ENCODE data around the gene PKNOX2. TPM values are rescaled to one million over a fixed set of nuclear protein-coding genes. Genes with fewer than 3 reads are reported as not detected.

The PKNOX2 gene
- total RNA-seq, 1 donor: 0.86 TPM

GRCh38 chr11:125350206-125351032 lies 185.9 kb downstream of the PKNOX2 start:
- no peak for TF ChIP-seq CTCF (IDR thresholded peaks at IDR 0.05; ENCODE audit: insufficient read depth, low read depth, low read length)
- no peak overlapping the region for H3K4me3 ChIP-seq (ENCODE audit: low read depth, low read length)
- DNase-seq (ENCODE audit: low read depth): no peak

GRCh38 chr11:125351033-125351867 lies 186.7 kb downstream of the PKNOX2 start:
- H3K4me3 ChIP-seq (ENCODE audit: low read depth, low read length): no peak overlapping the region
- no peak for TF ChIP-seq CTCF (IDR thresholded peaks at IDR 0.05; ENCODE audit: insufficient read depth, low read depth, low read length)
- no peak for DNase-seq (ENCODE audit: low read depth)

- no peak overlapping the region for H3K4me3 ChIP-seq (ENCODE audit: low read depth, low read length)
- DNase-seq (ENCODE audit: low read depth): no peak
- TF ChIP-seq CTCF (IDR thresholded peaks at IDR 0.05; ENCODE audit: insufficient read depth, low read depth, low read length): no peak
Observed at GRCh38 chr11:125351868-125352250, 187.3 kb downstream of the PKNOX2 start.

DNA sequence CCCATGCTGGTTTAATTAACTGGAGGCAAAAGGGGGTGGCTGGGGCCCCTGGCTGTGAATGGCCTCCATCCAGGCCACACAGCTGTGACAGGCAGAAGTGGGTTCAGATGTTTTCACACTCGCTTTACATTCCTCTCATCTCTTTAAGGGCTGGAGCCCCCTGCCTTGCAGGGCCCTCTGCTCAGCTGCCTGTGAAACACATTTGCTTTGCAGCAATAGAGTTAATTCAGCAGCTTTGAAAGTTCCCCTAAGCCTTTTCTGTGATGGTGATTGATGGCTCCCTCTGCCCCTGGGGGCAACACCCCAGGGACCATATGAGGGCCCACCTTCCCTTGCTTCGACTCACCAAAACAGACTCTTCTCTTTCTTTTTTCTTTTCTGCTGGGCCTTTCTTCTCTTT lies 192.2 kb downstream of the PKNOX2 start:
- no peak for DNase-seq (ENCODE audit: low read depth)
- TF ChIP-seq CTCF (IDR thresholded peaks at IDR 0.05; ENCODE audit: insufficient read depth, low read depth, low read length): no peak
- no peak overlapping the region for H3K4me3 ChIP-seq (ENCODE audit: low read depth, low read length)

DNA sequence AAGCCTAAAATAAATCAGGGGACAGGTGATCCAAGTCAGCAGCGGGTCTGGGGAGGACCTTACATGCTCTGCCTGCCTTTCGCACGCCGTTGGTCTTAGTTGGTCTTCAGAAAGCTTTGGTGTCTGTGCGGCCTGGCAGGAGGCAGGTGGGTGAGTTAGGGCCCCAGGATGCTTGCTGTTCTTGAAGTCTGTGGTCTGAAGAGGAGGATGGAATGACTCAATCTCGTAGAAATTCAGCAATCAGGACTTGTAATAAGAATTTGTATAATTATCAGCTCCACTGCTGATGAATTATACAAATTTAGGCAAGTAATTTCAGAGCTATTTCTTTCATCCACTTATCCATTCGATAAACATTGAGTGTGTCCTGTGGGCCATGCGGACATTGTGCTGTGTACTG lies 193.0 kb downstream of the PKNOX2 start:
- H3K4me3 ChIP-seq (ENCODE audit: low read depth, low read length): no peak overlapping the region
- DNase-seq (ENCODE audit: low read depth): no peak
- no peak for TF ChIP-seq CTCF (IDR thresholded peaks at IDR 0.05; ENCODE audit: insufficient read depth, low read depth, low read length)

DNA sequence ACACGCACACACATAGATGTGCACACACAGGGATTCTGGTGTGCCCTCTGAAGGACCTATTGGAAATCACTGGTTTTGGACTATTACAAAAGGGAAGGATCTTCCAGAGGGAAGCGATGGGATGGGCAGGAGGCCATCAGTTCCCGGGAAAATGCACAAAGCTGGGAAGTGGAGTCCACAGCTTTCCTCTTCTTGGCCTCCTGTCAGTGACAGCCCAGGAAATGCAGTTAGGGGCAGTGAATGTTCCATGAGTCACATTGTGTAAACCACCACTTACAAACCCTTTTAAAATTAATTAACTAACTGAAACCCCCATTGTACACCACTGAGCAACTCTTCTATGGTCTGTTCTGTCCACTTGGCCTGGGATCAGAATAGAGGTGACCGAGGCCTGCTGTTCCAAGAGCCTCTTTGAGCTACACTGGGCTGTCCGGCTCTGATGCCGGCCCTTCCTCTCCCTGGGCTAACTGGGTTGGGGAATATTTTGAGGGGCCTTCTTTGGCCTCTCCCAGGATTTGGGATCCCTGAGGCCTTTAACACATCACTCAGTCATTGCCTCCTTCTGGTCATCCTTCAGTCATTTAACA lies 193.8 kb downstream of the PKNOX2 start:
- no peak for DNase-seq (ENCODE audit: low read depth)
- H3K4me3 ChIP-seq (ENCODE audit: low read depth, low read length): no peak overlapping the region
- no peak for TF ChIP-seq CTCF (IDR thresholded peaks at IDR 0.05; ENCODE audit: insufficient read depth, low read depth, low read length)

Data from fibroblast of villous mesenchyme (primary cell).